Keratinocyte (primary cell): ENCODE measurements around the gene LEMD1. TPM values are rescaled to one million over a fixed set of nuclear protein-coding genes. Genes with fewer than 3 reads are reported as not detected.
"Not testable (repeated sequence)": the region's sequence is repeated elsewhere in the genome, so short reads cannot be mapped to it uniquely, and the experiment has no call there.

Source experiments
- DNase-seq: peaks from one replicate; pipeline ENCODE4 v3.0.0-alpha.2; 2011; ENCODE audit warnings: low read depth, missing footprints, low spot score
- FAIRE-seq: peaks from 2 replicates; lab custom pipeline; 2011; peaks lifted over from hg19 to GRCh38; lab: Jason Lieb, UNC
- H2AFZ ChIP-seq: 2 replicates; pipeline ENCODE4 v1.6.0; 2012; ENCODE audit warnings: low read length, control low read depth, inconsistent platforms; ENCODE audit not compliant: control insufficient read depth
- H3K27ac ChIP-seq: 2 replicates; pipeline ENCODE4 v1.5.1; 2011; ENCODE audit warnings: low read length; ENCODE audit not compliant: control insufficient read depth, insufficient read depth
- H3K27me3 ChIP-seq: 3 replicates; pipeline ENCODE4 v1.6.0; 2011; ENCODE audit warnings: low read length; ENCODE audit not compliant: control insufficient read depth, insufficient read depth; ENCODE audit errors: extremely low read depth
- H3K36me3 ChIP-seq, 2 experiments: 2 replicates in 1 of 2; 3 replicates in 1 of 2; pipeline ENCODE4 v1.5.1; 2011; ENCODE audit warnings: low read length in 2 of 2, mild to moderate bottlenecking in 1 of 2; ENCODE audit not compliant: control insufficient read depth in 2 of 2, insufficient read depth in 2 of 2; ENCODE audit errors: extremely low read depth in 1 of 2
- H3K4me1 ChIP-seq: 3 replicates; pipeline ENCODE4 v1.5.1; 2011; ENCODE audit warnings: low read length; ENCODE audit not compliant: control insufficient read depth, insufficient read depth; ENCODE audit errors: extremely low read depth
- H3K4me2 ChIP-seq: 3 replicates; pipeline ENCODE4 v1.6.0; 2011; ENCODE audit warnings: low read depth, low read length; ENCODE audit not compliant: control insufficient read depth, insufficient read depth; ENCODE audit errors: extremely low read depth
- H3K4me3 ChIP-seq, 3 experiments: fragments of 200-600 bp in 1 of 3; sonication (generic) in 1 of 3; 2 replicates in 2 of 3; 3 replicates in 1 of 3; pipeline ENCODE4 v1.5.1; 2011 to 2016; ENCODE audit warnings: low read length in 3 of 3, mild to moderate bottlenecking in 3 of 3, control low read depth in 2 of 3, inconsistent platforms in 1 of 3, low read depth in 1 of 3, mixed read lengths in 1 of 3, mixed run types in 1 of 3, moderate library complexity in 1 of 3; ENCODE audit not compliant: control insufficient read depth in 2 of 3, insufficient read depth in 2 of 3; ENCODE audit errors: extremely low read depth in 1 of 3
- H3K79me2 ChIP-seq: 2 replicates; pipeline ENCODE4 v1.6.0; 2012; ENCODE audit warnings: low read length; ENCODE audit not compliant: control insufficient read depth, insufficient read depth
- H3K9ac ChIP-seq: 3 replicates; pipeline ENCODE4 v1.6.0; 2011; ENCODE audit warnings: low read length; ENCODE audit not compliant: control insufficient read depth, insufficient read depth; ENCODE audit errors: extremely low read depth
- H3K9me1 ChIP-seq: 3 replicates; pipeline ENCODE4 v1.6.0; 2011; ENCODE audit warnings: low read length; ENCODE audit not compliant: control insufficient read depth, insufficient read depth; ENCODE audit errors: extremely low read depth
- H3K9me3 ChIP-seq: 2 replicates; pipeline ENCODE4 v1.5.1; 2012; ENCODE audit warnings: low read depth, low read length; ENCODE audit not compliant: control insufficient read depth
- H4K20me1 ChIP-seq: 3 replicates; pipeline ENCODE4 v1.6.0; 2011; ENCODE audit warnings: low read length; ENCODE audit not compliant: control insufficient read depth, insufficient read depth; ENCODE audit errors: extremely low read depth
- EZH2 ChIP-seq: IDR thresholded peaks from one replicate; pipeline ENCODE4 v1.6.1; 2012; ENCODE audit warnings: inconsistent platforms, mild to moderate bottlenecking, low read length, moderate library complexity
- dilution Hi-C: fragments of 300-500 bp; cut with MboI; formaldehyde crosslinking; loops from one replicate; pipeline ENCODE4 v1.7.0; 2020; ENCODE audit warnings: low sequenced_read_pairs; ENCODE audit not compliant: extremely low pct_ligation_motif_present
- polyA plus RNA-seq, 5 experiments: library from polyadenylated mRNA; depleted of rRNA in 3 of 5; stranded (reverse) in 3 of 5; stranded (forward) in 1 of 5; unstranded in 1 of 5; fragments of >200 nt; gene quantifications; 1 replicate in 1 of 5; 2 replicates in 3 of 5; 3 replicates in 1 of 5; pipeline versions ENCODE4 v1.2.1 to v1.2.3, GENCODE V29; 2011 to 2012; ENCODE audit warnings: missing spikeins in 2 of 5, low read depth in 1 of 5, low replicate concordance in 1 of 5
- TF ChIP-seq, protein P1 (sequence below), 3 experiments: IDR thresholded peaks in 1 of 3; conservative IDR thresholded peaks in 1 of 3; optimal IDR thresholded peaks in 1 of 3; 2 replicates in 2 of 3; 3 replicates in 1 of 3; pipeline versions ENCODE3 to v1.5.1; 2011; ENCODE audit warnings: low read length in 3 of 3, mild to moderate bottlenecking in 3 of 3, moderate library complexity in 2 of 3, control low read depth in 1 of 3, inconsistent platforms in 1 of 3; ENCODE audit not compliant: insufficient read depth in 2 of 3; ENCODE audit errors: extremely low read depth in 1 of 3

The LEMD1 gene
- polyA plus RNA-seq, 1 donor (not counting 4 experiments of a cell fraction or from before 2014, with no cell fraction given) = 1.9 TPM

DNA sequence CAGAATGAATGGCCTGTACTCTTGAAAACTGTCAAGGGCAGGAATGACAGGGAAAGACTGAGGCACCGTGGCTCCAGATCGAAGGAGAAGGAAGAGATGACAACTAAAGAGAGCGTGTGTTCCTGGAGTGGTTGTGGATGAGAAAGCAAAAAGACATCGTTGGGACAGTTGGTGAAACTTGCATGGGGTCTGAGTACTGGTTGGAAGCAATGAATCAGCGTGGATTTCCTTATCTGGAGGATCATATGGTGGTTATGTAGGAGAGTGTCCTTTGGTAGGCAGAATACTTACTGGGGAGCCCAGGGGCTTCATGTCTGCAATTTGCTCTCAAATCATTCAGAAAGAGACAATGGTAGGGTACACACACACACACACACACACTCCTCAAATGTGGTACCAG, 13.9 kb downstream of the LEMD1 start:
- no peaks in the 10 kb centered on the region for H3K9me3 ChIP-seq
- FAIRE-seq = no peak
- H3K27me3 ChIP-seq = peaks cover 6% of the 10 kb centered on the region
- TF ChIP-seq EZH2 = no peak
- TF ChIP-seq, protein P1, sequence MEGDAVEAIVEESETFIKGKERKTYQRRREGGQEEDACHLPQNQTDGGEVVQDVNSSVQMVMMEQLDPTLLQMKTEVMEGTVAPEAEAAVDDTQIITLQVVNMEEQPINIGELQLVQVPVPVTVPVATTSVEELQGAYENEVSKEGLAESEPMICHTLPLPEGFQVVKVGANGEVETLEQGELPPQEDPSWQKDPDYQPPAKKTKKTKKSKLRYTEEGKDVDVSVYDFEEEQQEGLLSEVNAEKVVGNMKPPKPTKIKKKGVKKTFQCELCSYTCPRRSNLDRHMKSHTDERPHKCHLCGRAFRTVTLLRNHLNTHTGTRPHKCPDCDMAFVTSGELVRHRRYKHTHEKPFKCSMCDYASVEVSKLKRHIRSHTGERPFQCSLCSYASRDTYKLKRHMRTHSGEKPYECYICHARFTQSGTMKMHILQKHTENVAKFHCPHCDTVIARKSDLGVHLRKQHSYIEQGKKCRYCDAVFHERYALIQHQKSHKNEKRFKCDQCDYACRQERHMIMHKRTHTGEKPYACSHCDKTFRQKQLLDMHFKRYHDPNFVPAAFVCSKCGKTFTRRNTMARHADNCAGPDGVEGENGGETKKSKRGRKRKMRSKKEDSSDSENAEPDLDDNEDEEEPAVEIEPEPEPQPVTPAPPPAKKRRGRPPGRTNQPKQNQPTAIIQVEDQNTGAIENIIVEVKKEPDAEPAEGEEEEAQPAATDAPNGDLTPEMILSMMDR (optimal IDR thresholded peaks at IDR 0.05 in 1 of 3, IDR thresholded peaks at IDR 0.05 in 1 of 3, conservative IDR thresholded peaks at IDR 0.05 in 1 of 3; ENCODE audit: extremely low read depth in 1 of 3, insufficient read depth in 2 of 3, low read length in 3 of 3) = no peak
- dilution Hi-C loops = no loop called here
- H3K9me1 ChIP-seq = no peaks in the 10 kb centered on the region
- H3K4me1 ChIP-seq = no peaks in the 10 kb centered on the region
- DNase-seq = no peak
- no peaks in the 10 kb centered on the region for H3K79me2 ChIP-seq
- H3K36me3 ChIP-seq = no peaks in the 10 kb centered on the region
- no peak overlapping the region for H3K9ac ChIP-seq
- H3K27ac ChIP-seq = no peak overlapping the region
- H3K4me3 ChIP-seq = no peak overlapping the region
- H2AFZ ChIP-seq = no peak overlapping the region
- no peak overlapping the region for H3K4me2 ChIP-seq
- H4K20me1 ChIP-seq = no peaks in the 10 kb centered on the region

DNA sequence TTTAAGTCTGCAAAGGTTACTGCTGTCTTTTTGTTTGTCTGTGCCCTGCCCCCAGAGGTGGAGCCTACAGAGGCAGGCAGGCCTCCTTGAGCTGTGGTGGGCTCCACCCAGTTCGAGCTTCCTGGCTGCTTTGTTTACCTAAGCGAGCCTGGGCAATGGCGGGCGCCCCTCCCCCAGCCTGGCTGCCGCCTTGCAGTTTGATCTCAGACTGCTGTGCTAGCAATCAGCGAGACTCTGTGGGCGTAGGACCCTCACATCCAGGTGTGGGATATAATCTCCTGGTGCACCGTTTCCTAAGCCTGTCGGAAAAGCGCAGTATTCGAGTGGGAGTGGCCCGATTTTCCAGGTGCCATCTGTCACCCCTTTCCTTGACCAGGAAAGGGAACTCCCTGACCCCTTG, 15.6 kb downstream of the LEMD1 start:
- H3K9me3 ChIP-seq, dilution Hi-C loops, H3K27ac ChIP-seq, H3K36me3 ChIP-seq, H3K4me3 ChIP-seq, H2AFZ ChIP-seq, H4K20me1 ChIP-seq, H3K4me1 ChIP-seq, DNase-seq, FAIRE-seq, H3K79me2 ChIP-seq, H3K9me1 ChIP-seq, H3K9ac ChIP-seq, H3K4me2 ChIP-seq, H3K27me3 ChIP-seq: not testable (repeated sequence)

DNA sequence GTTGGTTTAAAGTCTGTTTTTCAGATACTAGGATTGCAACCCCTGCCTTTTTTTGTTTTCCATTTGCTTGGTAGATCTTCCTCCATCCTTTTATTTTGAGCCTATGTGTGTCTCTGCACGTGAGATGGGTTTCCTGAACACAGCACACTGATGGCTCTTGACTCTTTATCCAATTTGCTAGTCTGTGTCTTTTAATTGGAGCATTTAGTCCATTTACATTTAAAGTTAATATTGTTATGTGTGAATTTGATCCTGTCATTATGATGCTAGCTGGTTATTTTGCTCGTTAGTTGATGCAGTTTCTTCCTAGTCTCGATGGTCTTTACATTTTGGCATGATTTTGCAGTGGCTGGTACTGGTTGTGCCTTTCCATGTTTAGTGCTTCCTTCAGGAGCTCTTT, 17.4 kb downstream of the LEMD1 start:
- H3K9ac ChIP-seq, H3K27ac ChIP-seq, DNase-seq, FAIRE-seq, H3K9me3 ChIP-seq, H3K27me3 ChIP-seq, dilution Hi-C loops, H3K4me3 ChIP-seq, H3K4me2 ChIP-seq, H4K20me1 ChIP-seq, H3K79me2 ChIP-seq, H3K36me3 ChIP-seq, H3K9me1 ChIP-seq, H3K4me1 ChIP-seq, H2AFZ ChIP-seq: not testable (repeated sequence)
